RWPE2 (cell line): ENCODE data around the gene CNPY3.
A peak's percentile ranks its signal among the peaks of the same experiment; 100 is the strongest.
"Not testable (repeated sequence)": the region's sequence is repeated elsewhere in the genome, so short reads cannot be mapped to it uniquely, and the experiment has no call there.

Source experiments
- ATAC-seq: fragments of 200-7000 bp; cut with Tn5 transposase; 3 replicates; pipeline ENCODE4 v1.9.1; 2021; ENCODE audit warnings: low read depth
- DNase-seq: peaks from one replicate; pipeline ENCODE4 v3.0.0-alpha.2; 2020; ENCODE audit warnings: low spot score
- H3K27ac ChIP-seq: fragments of 450-650 bp; 2 replicates; pipeline ENCODE4 v1.5.1; 2017; ENCODE audit warnings: mild to moderate bottlenecking; ENCODE audit not compliant: poor library complexity, severe bottlenecking
- H3K27me3 ChIP-seq: fragments of 250-450 bp; sonication (Bioruptor Pico); 2 replicates; pipeline ENCODE4 v1.5.1; 2021; ENCODE audit warnings: mild to moderate bottlenecking, moderate library complexity; ENCODE audit not compliant: insufficient read depth, poor library complexity, severe bottlenecking
- H3K36me3 ChIP-seq: fragments of 250-450 bp; sonication (Bioruptor Pico); 2 replicates; pipeline ENCODE4 v1.5.1; 2020; ENCODE audit warnings: low read depth, mild to moderate bottlenecking, moderate library complexity
- H3K4me1 ChIP-seq: fragments of 250-450 bp; sonication (Bioruptor Pico); 2 replicates; pipeline ENCODE4 v1.5.1; 2021; ENCODE audit warnings: mild to moderate bottlenecking, moderate library complexity; ENCODE audit not compliant: insufficient read depth, poor library complexity, severe bottlenecking
- H3K4me3 ChIP-seq: fragments of 250-450 bp; sonication (Bioruptor Pico); 2 replicates; pipeline ENCODE4 v1.5.1; 2021; ENCODE audit warnings: mild to moderate bottlenecking, moderate library complexity; ENCODE audit not compliant: severe bottlenecking
- H3K9me3 ChIP-seq: fragments of 250-450 bp; sonication (Bioruptor Pico); 2 replicates; pipeline ENCODE4 v1.5.1; 2021; ENCODE audit warnings: mild to moderate bottlenecking, moderate library complexity; ENCODE audit not compliant: severe bottlenecking
- TF ChIP-seq, protein P1 (sequence below): fragments of 450-650 bp; IDR thresholded peaks from one replicate; pipeline ENCODE4 v1.5.1; 2017; ENCODE audit warnings: mild to moderate bottlenecking, moderate library complexity; ENCODE audit not compliant: poor library complexity, severe bottlenecking

Gene CNPY3

DNA sequence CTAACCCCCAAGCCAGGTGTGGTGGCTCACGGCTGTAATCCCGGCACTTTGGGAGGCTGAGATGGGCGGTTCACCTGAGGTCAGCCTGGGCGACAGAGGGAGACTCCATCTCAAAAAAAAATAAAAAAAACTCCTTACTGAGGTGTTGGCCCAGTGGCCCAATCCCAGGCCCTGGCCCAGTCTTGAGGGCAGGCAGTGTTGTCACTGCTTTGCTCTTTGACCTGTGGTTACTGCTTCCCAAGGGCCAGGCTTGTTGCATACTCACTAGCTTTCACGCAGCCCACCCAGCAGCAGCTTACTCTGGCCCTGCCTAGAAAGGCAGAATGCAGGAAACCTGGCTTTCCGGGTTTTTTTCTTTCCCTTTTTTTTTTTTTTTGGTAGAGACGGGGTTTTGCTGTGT, 13.2 kb downstream of the CNPY3 start:
- H3K27me3 ChIP-seq = no peaks in the 10 kb centered on the region
- no peaks in the 10 kb centered on the region for H3K4me1 ChIP-seq
- no peak overlapping the region for H3K4me3 ChIP-seq
- ATAC-seq = no peak
- TF ChIP-seq, protein P1, sequence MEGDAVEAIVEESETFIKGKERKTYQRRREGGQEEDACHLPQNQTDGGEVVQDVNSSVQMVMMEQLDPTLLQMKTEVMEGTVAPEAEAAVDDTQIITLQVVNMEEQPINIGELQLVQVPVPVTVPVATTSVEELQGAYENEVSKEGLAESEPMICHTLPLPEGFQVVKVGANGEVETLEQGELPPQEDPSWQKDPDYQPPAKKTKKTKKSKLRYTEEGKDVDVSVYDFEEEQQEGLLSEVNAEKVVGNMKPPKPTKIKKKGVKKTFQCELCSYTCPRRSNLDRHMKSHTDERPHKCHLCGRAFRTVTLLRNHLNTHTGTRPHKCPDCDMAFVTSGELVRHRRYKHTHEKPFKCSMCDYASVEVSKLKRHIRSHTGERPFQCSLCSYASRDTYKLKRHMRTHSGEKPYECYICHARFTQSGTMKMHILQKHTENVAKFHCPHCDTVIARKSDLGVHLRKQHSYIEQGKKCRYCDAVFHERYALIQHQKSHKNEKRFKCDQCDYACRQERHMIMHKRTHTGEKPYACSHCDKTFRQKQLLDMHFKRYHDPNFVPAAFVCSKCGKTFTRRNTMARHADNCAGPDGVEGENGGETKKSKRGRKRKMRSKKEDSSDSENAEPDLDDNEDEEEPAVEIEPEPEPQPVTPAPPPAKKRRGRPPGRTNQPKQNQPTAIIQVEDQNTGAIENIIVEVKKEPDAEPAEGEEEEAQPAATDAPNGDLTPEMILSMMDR = no peak
- H3K36me3 ChIP-seq = peaks cover 10% of the 10 kb centered on the region; the same call in 1 of the 2 replicates
- H3K27ac ChIP-seq = no peak overlapping the region
- H3K9me3 ChIP-seq = no peaks in the 10 kb centered on the region
- DNase-seq = no peak

DNA sequence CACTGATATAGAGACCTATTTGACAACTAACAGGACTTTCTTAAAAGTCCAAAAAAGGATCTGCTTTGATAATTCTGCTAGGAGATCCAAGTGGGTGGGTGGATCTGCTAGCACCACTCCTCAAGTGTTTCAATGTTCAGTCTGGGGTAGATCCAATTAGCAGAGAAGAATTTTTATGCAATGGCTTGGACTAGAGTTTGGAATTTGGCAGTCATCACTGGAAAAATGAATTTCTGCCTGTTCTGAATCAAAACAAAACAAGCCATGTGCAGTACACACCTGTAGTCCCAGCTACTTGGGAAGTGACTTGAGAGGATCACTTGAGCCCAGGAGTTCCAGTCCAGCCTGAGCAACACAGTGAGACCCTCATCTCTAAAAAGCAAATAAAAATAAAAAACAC, 18.7 kb downstream of the CNPY3 start:
- no peak for DNase-seq
- Histone ChIP-seq H3K27ac (no peak overlapping the region), H3K9me3 (no peaks in the 10 kb centered on the region), H3K27me3 (no peaks in the 10 kb centered on the region), H3K36me3 (no peaks in the 10 kb centered on the region), H3K4me1 (no peaks in the 10 kb centered on the region), H3K4me3 (no peak overlapping the region)
- TF ChIP-seq, protein P1 = no peak
- ATAC-seq = no peak

DNA sequence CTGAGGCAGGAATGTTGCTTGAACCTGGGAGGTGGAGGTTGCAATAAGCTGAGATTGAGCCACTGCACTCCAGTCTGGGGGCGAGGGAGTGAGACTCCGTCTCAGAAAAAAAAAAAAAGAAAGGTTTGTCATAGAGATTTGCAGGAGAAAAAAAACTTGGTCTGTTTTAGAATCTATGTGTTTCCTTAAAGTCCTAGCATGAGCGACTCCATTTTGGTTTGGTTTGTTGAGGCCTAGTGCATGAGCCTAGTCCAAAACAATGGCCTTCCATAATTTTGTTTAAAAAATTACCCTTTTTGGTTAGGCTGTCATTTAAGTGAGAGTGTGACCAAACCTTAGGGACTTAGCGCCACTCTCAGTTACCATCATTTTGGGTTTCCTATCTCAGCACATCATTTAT, 23.1 kb downstream of the CNPY3 start:
- H3K4me1 ChIP-seq = peaks cover 10% of the 10 kb centered on the region
- no peak for DNase-seq
- no peak overlapping the region for H3K4me3 ChIP-seq
- no peaks in the 10 kb centered on the region for H3K9me3 ChIP-seq
- no peaks in the 10 kb centered on the region for H3K27me3 ChIP-seq
- no peak overlapping the region for H3K27ac ChIP-seq
- TF ChIP-seq, protein P1 = no peak
- H3K36me3 ChIP-seq = no peaks in the 10 kb centered on the region
- no peak for ATAC-seq

DNA sequence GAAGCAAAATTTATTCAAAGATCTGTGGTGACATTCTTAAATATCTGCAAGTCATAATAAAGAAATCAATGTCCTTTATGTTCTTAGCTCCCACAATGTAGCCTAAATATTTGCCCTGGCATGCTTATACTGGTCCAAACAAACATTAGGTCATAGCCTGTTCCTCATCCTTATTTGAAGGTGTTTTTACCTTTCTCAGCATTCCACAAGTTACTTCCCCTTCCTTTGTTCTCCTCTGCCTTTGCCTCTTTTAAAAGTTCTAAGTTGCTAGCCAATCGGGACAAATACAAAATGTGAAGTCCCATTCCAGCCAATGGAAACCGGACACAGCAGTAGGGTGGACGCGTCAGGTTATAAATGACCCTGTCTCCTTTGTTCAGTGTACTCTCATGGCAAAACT, 25.1 kb downstream of the CNPY3 start:
- not testable (repeated sequence) for ATAC-seq, H3K36me3 ChIP-seq, H3K4me1 ChIP-seq, H3K4me3 ChIP-seq, DNase-seq, H3K27ac ChIP-seq, H3K9me3 ChIP-seq, H3K27me3 ChIP-seq

DNA sequence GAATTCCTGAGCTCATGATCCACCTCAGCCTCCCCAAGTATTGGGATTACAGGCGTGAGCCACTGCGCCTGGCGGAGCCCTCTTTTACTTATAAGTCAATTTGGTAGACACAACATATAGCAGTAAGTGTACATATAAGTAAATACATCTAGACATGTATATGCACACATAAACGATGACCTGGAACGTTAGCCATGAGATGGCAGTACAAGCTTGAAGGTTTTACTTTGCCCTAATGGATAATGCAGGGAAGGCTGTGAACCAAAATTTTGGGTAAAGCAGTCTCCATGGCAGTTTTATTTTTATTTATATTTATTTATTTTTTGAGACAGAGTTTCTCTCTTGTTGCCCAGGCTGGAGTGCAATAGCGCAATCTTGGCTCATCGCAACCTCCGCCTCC, 28.8 kb downstream of the CNPY3 start:
- no peak overlapping the region for H3K4me3 ChIP-seq
- H3K27ac ChIP-seq = no peak overlapping the region
- DNase-seq (no peak), ATAC-seq (no peak)
- no peaks in the 10 kb centered on the region for H3K27me3 ChIP-seq
- no peaks in the 10 kb centered on the region for H3K9me3 ChIP-seq
- H3K36me3 ChIP-seq = no peaks in the 10 kb centered on the region
- TF ChIP-seq, protein P1 = peak; percentile 27
- H3K4me1 ChIP-seq = peaks cover 10% of the 10 kb centered on the region
